ENCODE measurements around the gene HIBCH.

DNA sequence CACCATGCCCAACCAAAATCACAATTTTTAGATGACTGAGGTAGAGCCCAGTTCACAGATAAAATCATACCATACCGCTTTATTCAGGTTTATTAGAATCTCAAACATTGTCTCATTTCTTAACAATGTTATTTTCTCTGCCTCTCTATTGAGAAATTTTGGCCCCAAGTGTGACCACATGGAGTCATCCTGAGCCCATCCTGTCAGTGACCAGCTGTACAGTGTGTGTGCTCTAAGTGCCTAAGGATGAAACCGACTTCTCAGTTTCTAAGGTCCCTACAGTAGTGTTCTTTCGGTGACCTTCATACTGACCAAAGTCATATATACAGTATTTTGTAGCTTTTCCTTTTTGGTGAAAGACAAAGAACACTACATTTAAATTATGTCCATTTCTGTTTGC lies 133.4 kb downstream of the HIBCH start:
- TF ChIP-seq, protein P1, sequence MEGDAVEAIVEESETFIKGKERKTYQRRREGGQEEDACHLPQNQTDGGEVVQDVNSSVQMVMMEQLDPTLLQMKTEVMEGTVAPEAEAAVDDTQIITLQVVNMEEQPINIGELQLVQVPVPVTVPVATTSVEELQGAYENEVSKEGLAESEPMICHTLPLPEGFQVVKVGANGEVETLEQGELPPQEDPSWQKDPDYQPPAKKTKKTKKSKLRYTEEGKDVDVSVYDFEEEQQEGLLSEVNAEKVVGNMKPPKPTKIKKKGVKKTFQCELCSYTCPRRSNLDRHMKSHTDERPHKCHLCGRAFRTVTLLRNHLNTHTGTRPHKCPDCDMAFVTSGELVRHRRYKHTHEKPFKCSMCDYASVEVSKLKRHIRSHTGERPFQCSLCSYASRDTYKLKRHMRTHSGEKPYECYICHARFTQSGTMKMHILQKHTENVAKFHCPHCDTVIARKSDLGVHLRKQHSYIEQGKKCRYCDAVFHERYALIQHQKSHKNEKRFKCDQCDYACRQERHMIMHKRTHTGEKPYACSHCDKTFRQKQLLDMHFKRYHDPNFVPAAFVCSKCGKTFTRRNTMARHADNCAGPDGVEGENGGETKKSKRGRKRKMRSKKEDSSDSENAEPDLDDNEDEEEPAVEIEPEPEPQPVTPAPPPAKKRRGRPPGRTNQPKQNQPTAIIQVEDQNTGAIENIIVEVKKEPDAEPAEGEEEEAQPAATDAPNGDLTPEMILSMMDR (IDR thresholded peaks at IDR 0.05; ENCODE audit: low read length), result no peak
- TF ChIP-seq EZH2 (IDR thresholded peaks at IDR 0.05; ENCODE audit: borderline replicate concordance, low read length), result no peak
